Umbilical cord (tissue), 2 donors: Measurements from ENCODE around the gene SSB. TPM values are rescaled to one million over a fixed set of nuclear protein-coding genes. Genes with fewer than 3 reads are reported as not detected.
"Not testable (repeated sequence)": the region's sequence is repeated elsewhere in the genome, so short reads cannot be mapped to it uniquely, and the experiment has no call there.

Experiments
- DNase-seq: peaks from one replicate; pipeline ENCODE4 v3.0.0-alpha.2; 2015; ENCODE audit warnings: low spot score
- total RNA-seq: library from RNA; depleted of rRNA; stranded (reverse); fragments of >200 nt; gene quantifications from one replicate; pipeline ENCODE4 v1.2.3, GENCODE V29; 2014; ENCODE audit warnings: low replicate concordance; ENCODE audit not compliant: insufficient read depth

The SSB gene
- total RNA-seq, 1 donor from 2014 or later, result 78.7 TPM

- DNase-seq, result no peak
Measured at GRCh38 chr2:169781249-169782013, 17.2 kb upstream of the SSB start.

- DNase-seq, result no peak
Measured at GRCh38 chr2:169782513-169782912, 16.2 kb upstream of the SSB start.

- DNase-seq, result no peak
Measured at GRCh38 chr2:169790581-169790980, 8.1 kb upstream of the SSB start.

GRCh38 chr2:169795181-169795580 lies 3.5 kb upstream of the SSB start:
- DNase-seq, result no peak

GRCh38 chr2:169796441-169796840 lies 2.2 kb upstream of the SSB start:
- no peak for DNase-seq

GRCh38 chr2:169797601-169798000 lies 1.1 kb upstream of the SSB start:
- no peak for DNase-seq

GRCh38 chr2:169798397-169798717 lies 314 bp upstream of the SSB start:
- no peak for DNase-seq

GRCh38 chr2:169803480-169803879 lies 4.8 kb downstream of the SSB start:
- DNase-seq, result no peak

GRCh38 chr2:169806586-169806985 lies 7.9 kb downstream of the SSB start:
- DNase-seq, result no peak

GRCh38 chr2:169808221-169808620 lies 9.6 kb downstream of the SSB start:
- DNase-seq, result peak; percentile 13

- DNase-seq, result no peak
Measured at GRCh38 chr2:169815849-169816248, 17.2 kb downstream of the SSB start.

GRCh38 chr2:169816961-169817360 lies 18.3 kb downstream of the SSB start:
- DNase-seq, result not testable (repeated sequence)

- DNase-seq, result not testable (repeated sequence)
Measured at GRCh38 chr2:169817369-169817768, 18.7 kb downstream of the SSB start.

- no peak for DNase-seq
Measured at GRCh38 chr2:169818241-169818640, 19.6 kb downstream of the SSB start.

- no peak for DNase-seq
Measured at GRCh38 chr2:169819106-169819505, 20.4 kb downstream of the SSB start.

- DNase-seq, result not testable (repeated sequence)
Measured at GRCh38 chr2:169820101-169820500, 21.4 kb downstream of the SSB start.

- no peak for DNase-seq
Measured at GRCh38 chr2:169822036-169822435, 23.4 kb downstream of the SSB start.

GRCh38 chr2:169822785-169823392 lies 24.2 kb downstream of the SSB start:
- no peak for DNase-seq

GRCh38 chr2:169823996-169824372 lies 25.3 kb downstream of the SSB start:
- no peak for DNase-seq

- peak; percentile 84 for DNase-seq
Measured at GRCh38 chr2:169824373-169825333, 26.0 kb downstream of the SSB start, which contains the start of gene METTL5. TSS of gene METTL5 (minus strand) at chr2:169824905. CDS start at chr2:169824597, 308 bp downstream.

GRCh38 chr2:169827272-169828140 lies 28.8 kb downstream of the SSB start, which contains the start of gene UBR3:
TSS of gene UBR3 (plus strand) at chr2:169827454. CDS start at chr2:169827508, 54 bp downstream.
- peak; percentile 95 for DNase-seq
